ENCODE data around the gene MTMR8.

Gene MTMR8

DNA sequence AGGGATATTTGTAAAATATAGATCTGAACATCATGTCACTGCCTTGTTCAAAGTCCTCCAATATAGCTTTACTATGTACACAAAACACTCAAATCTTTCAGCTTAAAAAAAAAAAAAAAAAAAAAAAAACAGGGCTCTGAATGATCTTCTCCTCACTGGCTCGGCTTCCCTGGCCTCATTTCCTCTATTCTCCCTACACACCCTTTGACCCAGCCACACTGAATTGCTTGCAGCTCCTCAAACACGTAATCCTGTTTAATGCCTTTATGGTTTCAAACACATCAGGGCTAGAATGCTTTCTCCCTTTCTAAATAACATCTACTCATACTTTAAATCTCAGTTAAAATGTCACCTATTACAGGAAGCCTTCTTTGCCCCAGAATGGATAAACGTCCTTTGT is 60.8 kb downstream of the MTMR8 start:
- DNase-seq: no peak
- in situ Hi-C loops (cut with HindIII; ENCODE audit: low pct_ligation_motif_present, low pct_unique_long_range_greater_than_20kb, low sequenced_read_pairs): no loop called here

DNA sequence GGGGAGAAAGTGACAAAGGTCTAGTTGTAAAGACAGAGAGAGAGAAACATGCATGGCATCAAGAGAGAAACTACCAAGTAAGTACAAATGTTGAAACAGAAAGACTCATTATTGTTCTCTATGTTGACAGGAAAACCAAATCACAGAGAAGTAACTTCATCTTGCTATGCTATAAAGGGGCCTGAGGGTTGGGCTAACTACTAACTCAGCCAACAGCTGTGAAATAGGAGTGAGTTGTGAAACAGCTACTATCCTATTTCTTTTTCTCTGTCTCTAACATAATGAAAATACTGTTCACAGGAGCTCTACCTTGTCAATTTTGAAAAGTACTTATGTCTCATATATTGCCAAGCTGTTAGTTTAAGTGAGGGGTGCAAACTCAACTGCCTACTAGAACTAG is 65.0 kb downstream of the MTMR8 start:
- no peak for DNase-seq
- in situ Hi-C loops (cut with HindIII; ENCODE audit: low pct_ligation_motif_present, low pct_unique_long_range_greater_than_20kb, low sequenced_read_pairs): no loop called here

DNA sequence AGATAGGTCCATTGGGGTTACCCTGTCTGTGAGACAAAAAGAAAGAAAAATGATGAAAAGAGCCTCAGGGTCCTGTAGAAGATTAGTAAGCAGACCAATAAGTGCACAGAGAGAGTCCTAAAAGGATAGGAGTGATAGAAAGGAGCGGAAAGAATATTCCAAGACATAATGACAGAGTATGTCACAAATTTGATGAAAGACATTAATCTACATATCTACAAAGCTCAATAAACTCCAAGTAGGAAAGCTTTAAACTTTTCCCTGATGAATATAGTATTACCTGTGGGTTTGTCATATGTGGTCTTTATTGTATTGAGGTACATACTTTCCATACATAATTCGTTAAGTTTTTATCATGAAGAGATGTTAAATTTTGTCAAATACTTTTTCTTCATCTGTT is 73.7 kb downstream of the MTMR8 start:
- DNase-seq: no peak
- in situ Hi-C loops (cut with HindIII; ENCODE audit: low pct_ligation_motif_present, low pct_unique_long_range_greater_than_20kb, low sequenced_read_pairs): no loop called here

DNA sequence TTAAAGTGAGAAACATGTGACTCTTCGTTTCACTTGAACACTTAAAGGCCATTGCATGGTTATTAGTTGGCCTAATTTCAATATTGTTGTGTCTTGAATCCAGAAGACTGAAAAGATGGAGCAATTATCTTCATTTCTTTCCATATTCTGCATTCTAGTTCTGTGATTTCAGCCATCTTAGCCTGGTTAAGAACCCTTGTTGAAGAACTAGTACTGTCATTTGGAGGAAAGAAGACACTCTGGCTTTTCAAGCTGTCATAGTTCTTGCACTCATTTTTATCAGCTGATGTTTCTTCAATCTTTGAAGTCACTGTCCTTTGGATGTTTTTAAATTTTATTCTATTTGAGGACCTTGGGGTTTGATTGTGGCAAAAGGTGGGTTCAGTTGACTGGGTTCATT is 81.6 kb downstream of the MTMR8 start:
- in situ Hi-C loops (cut with HindIII; ENCODE audit: low pct_ligation_motif_present, low pct_unique_long_range_greater_than_20kb, low sequenced_read_pairs): no loop called here
- no peak for DNase-seq

DNA sequence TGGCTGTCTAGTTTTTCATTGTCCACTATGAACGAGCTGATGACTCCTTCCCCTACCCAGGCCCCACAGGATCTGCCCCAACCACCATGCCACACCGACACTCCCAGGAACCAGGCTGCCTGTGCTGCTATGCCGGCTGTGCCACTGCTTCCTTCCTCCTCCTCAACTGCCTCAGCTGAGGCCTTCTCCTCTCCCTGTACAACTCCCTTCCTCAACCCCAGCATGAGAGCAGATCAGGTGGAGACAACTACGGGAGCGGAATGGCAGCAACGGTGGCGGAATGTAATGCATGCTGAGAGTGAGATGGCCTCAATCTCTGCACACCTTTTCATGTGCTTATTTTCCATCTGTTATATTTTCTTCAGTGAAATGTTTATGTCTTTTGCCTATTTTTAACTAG is 88.5 kb downstream of the MTMR8 start:
- no peak for DNase-seq
- in situ Hi-C loops (cut with HindIII; ENCODE audit: low pct_ligation_motif_present, low pct_unique_long_range_greater_than_20kb, low sequenced_read_pairs): no loop called here

DNA sequence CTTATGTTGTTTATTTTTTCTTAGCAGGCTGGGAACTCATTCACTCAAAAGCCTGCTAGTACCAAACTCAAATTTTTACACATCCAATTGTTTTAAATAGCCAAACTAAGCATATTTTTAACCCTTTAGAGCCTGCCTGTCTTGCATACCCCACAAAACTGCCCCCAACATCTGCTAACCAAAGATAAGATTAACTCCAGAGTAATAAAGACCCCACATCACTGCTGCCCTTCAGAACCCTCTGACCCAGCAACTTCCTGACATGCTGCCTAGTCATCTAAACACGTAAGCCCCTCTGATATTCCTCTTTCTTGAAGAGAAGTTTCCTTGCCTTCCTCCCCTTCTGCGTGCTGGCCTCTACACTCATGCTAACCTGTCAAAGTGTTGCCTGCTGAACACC is 104.1 kb downstream of the MTMR8 start:
- in situ Hi-C loops (cut with HindIII; ENCODE audit: low pct_ligation_motif_present, low pct_unique_long_range_greater_than_20kb, low sequenced_read_pairs): no loop called here
- DNase-seq: no peak

DNA sequence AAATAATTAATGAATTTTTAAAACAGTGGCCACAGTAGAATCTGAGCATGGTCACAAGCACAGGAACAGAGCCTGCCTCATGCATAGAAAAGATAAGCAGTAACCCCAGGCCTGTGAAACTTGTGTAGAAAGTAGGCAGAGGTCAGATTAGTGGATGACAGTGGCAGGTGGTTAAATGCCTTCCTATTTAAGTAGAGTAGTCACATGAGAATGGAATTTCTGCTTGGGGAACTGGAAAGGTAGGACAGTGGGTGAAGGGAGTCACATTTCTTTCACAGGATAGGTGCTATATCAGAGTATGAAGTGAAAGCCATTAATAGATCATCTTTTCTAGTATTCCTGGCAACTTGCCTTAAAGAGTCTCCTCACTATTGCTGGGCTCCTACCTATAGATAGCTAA is 130.0 kb downstream of the MTMR8 start:
- in situ Hi-C loops (cut with HindIII; ENCODE audit: low pct_ligation_motif_present, low pct_unique_long_range_greater_than_20kb, low sequenced_read_pairs): no loop called here

DNA sequence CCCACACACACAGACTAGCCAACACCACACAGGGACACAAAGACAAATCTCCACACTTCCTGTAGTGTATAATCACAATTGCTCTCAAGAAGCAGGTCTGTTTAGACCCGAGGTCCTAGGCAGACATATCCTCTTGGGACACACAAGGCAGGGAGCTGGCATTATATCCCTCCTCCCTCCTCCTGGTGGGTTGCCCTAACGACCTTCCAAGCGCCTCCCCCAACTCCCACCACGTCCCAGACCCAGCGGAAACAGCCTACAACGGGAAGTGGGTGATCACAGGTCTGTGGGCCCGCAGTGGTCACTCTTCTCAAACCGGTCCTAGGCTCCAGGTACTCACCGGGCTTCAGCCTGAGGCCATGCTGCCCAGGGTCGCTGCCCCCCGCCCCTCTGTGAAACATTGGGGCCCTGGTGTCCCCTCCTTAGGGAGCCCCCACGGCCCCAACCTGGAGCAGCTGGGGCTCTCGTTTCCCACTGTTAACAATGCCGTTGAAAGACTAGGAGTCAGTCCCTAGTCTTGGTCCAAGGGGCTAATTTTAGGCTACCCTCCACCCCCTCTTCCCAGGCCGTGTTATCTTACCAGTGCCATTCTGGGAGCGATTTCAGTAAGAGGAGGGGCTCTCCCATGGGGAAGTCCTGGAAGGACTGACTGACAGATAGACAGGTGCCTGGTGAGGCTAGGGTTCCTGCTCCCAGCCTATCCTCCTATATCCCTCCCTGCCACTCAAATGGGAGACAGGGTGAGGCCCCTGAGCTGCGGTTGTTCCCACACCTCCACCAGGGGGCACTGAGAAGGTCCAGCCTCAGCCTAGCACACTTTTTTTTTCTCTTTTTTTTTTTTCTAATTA is 164.9 kb downstream of the MTMR8 start, which contains the start of gene ASB12:
ASB12 (minus strand) TSS at position 485 of the 848 bp plus-strand sequence. CDS start 4,957 bp downstream, outside the sequence.
- in situ Hi-C loops (cut with HindIII; ENCODE audit: low pct_ligation_motif_present, low pct_unique_long_range_greater_than_20kb, low sequenced_read_pairs): no loop called here
- no peak for DNase-seq

More for the DNA sequence above, 130.0 kb downstream of the MTMR8 start:
- DNase-seq: no peak

DNA sequence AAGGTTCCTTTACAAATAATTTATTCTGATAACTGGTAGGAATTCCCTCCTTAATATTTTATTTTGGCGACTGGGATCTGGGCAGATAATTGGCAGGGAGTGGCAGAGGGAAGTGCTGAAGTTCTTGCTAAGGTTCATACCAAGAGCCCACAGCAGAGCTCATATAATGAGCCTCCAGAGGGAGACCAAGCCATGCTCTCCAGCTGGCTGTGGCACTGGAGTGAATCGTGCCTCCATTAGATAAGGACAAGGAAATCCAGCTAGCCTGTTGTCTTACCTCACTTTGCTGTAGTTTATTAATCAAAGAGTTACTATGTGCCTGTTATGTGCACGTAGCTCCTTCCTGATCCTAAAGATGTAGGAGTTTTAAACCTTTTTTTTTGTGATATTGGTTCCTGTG is 166.1 kb downstream of the MTMR8 start:
- in situ Hi-C loops (cut with HindIII; ENCODE audit: low pct_ligation_motif_present, low pct_unique_long_range_greater_than_20kb, low sequenced_read_pairs): no loop called here
- no peak for DNase-seq
